ENCODE measurements around the gene PLD5. TPM values are rescaled to one million over a fixed set of nuclear protein-coding genes. Genes with fewer than 3 reads are reported as not detected.
"Not testable (repeated sequence)": the region's sequence is repeated elsewhere in the genome, so short reads cannot be mapped to it uniquely, and the experiment has no call there.

PLD5 gene
- total RNA-seq, 1 experiment from 2014 or later, result not detected

- no peak for DNase-seq
- BruUV-seq (replicated peaks), result no TSS peak
- CTCF ChIA-PET, result no interaction called here
Measured at GRCh38 chr1:242391896-242392295, 132.6 kb downstream of the PLD5 start.

GRCh38 chr1:242376121-242376520 is 148.4 kb downstream of the PLD5 start:
- H3K27ac ChIP-seq (ENCODE audit: low read length); H3K9me2 ChIP-seq (replicated peaks; ENCODE audit: low read length); H4K20me1 ChIP-seq (ENCODE audit: low read length); H3K9ac ChIP-seq (ENCODE audit: low read length); H3K79me2 ChIP-seq (ENCODE audit: low read length); H3K4me2 ChIP-seq (ENCODE audit: low read length); DNase-seq; H3K36me3 ChIP-seq (ENCODE audit: low read depth, low read length); H3K9me3 ChIP-seq (ENCODE audit: low read length); H2AFZ ChIP-seq (ENCODE audit: low read length); ATAC-seq; POLR2A ChIA-PET (ENCODE audit: unreplicated experiment); intact Hi-C loops (cut with micrococcal nuclease); CTCF ChIA-PET; H3K4me3 ChIP-seq (ENCODE audit: low read length); H3K4me1 ChIP-seq (ENCODE audit: insufficient read depth, low read length); H3F3A ChIP-seq (ENCODE audit: low read length, unreplicated experiment); BruUV-seq (replicated peaks): not testable (repeated sequence)
- H3K27me3 ChIP-seq (ENCODE audit: low read length), result peaks cover 11% of the 10 kb centered on the region

More at GRCh38 chr1:242391896-242392295, 132.6 kb downstream of the PLD5 start:
- Histone ChIP-seq H3K4me3 (ENCODE audit: low read length) (no peak overlapping the region), H3K27ac (ENCODE audit: low read length) (no peak overlapping the region), H4K20me1 (ENCODE audit: low read length) (no peaks in the 10 kb centered on the region), H3K4me1 (ENCODE audit: insufficient read depth, low read length) (no peaks in the 10 kb centered on the region), H3K36me3 (ENCODE audit: low read depth, low read length) (no peaks in the 10 kb centered on the region), H3K4me2 (ENCODE audit: low read length) (no peak overlapping the region), H3K9me3 (ENCODE audit: low read length) (0 out of 2 replicates have a peak, but pooled peaks cover 4% of the 10 kb centered on the region), H3K27me3 (ENCODE audit: low read length) (peaks cover 13% of the 10 kb centered on the region), H2AFZ (ENCODE audit: low read length) (no peak overlapping the region), H3K9ac (ENCODE audit: low read length) (no peak overlapping the region), H3F3A (ENCODE audit: low read length, unreplicated experiment) (no peaks in the 10 kb centered on the region), H3K9me2 (replicated peaks; ENCODE audit: low read length) (no peaks in the 10 kb centered on the region), H3K79me2 (ENCODE audit: low read length) (no peaks in the 10 kb centered on the region)
- no peak for ATAC-seq
- POLR2A ChIA-PET (ENCODE audit: unreplicated experiment), result no interaction called here
- no peak for TF ChIP-seq EZH2 (IDR thresholded peaks at IDR 0.05; ENCODE audit: low read length, unreplicated experiment)
- no peak for TF ChIP-seq CTCF (conservative IDR thresholded peaks at IDR 0.05; ENCODE audit: low read depth, low read length)
- no peak for TF ChIP-seq EZH2phosphoT487 (IDR thresholded peaks at IDR 0.05; ENCODE audit: borderline replicate concordance, low read length)
- intact Hi-C loops (cut with micrococcal nuclease), result no loop called here

DNA sequence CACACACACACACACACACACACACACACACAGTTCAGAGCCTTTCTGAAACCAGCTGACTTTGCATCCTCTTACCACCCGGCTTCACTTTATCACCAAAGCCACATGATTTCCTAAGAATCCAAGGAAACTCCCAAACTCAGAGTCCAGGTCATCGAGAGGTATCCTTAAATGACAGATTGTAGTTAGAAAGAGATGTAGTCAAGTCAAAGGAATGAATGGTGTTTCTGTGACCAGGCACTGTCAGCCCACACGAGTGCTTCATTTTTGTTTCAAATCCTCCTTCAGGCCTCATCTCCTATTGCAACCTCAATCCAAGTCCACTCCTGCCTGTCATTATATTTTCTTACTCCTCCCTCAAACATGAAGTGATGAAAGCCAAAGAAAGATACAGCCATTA is 174.1 kb downstream of the PLD5 start:
- H3K9me3 ChIP-seq (ENCODE audit: low read length); POLR2A ChIA-PET (ENCODE audit: unreplicated experiment); H3K27ac ChIP-seq (ENCODE audit: low read length); H3K9ac ChIP-seq (ENCODE audit: low read length); CTCF ChIA-PET; H3K4me3 ChIP-seq (ENCODE audit: low read length); H3K4me1 ChIP-seq (ENCODE audit: insufficient read depth, low read length); H3F3A ChIP-seq (ENCODE audit: low read length, unreplicated experiment); DNase-seq; intact Hi-C loops (cut with micrococcal nuclease); H4K20me1 ChIP-seq (ENCODE audit: low read length); H3K27me3 ChIP-seq (ENCODE audit: low read length); H3K79me2 ChIP-seq (ENCODE audit: low read length); H3K4me2 ChIP-seq (ENCODE audit: low read length); BruUV-seq (replicated peaks); H3K36me3 ChIP-seq (ENCODE audit: low read depth, low read length); H3K9me2 ChIP-seq (replicated peaks; ENCODE audit: low read length); H2AFZ ChIP-seq (ENCODE audit: low read length); ATAC-seq: not testable (repeated sequence)

GRCh38 chr1:242349636-242350035 is 174.9 kb downstream of the PLD5 start:
- POLR2A ChIA-PET (ENCODE audit: unreplicated experiment), result no interaction called here
- no peak overlapping the region for H2AFZ ChIP-seq (ENCODE audit: low read length)
- no peak overlapping the region for H3K4me2 ChIP-seq (ENCODE audit: low read length)
- BruUV-seq (replicated peaks), result no TSS peak
- H3K79me2 ChIP-seq (ENCODE audit: low read length), result no peaks in the 10 kb centered on the region
- no peak overlapping the region for H3K9ac ChIP-seq (ENCODE audit: low read length)
- no peak for ATAC-seq
- no peaks in the 10 kb centered on the region for H3K36me3 ChIP-seq (ENCODE audit: low read depth, low read length)
- no peaks in the 10 kb centered on the region for H4K20me1 ChIP-seq (ENCODE audit: low read length)
- intact Hi-C loops (cut with micrococcal nuclease), result no loop called here
- no peaks in the 10 kb centered on the region for H3K9me3 ChIP-seq (ENCODE audit: low read length)
- no peak overlapping the region for H3K4me3 ChIP-seq (ENCODE audit: low read length)
- no peaks in the 10 kb centered on the region for H3K9me2 ChIP-seq (replicated peaks; ENCODE audit: low read length)
- H3K27ac ChIP-seq (ENCODE audit: low read length), result no peak overlapping the region
- DNase-seq, result no peak
- no peaks in the 10 kb centered on the region for H3F3A ChIP-seq (ENCODE audit: low read length, unreplicated experiment)
- TF ChIP-seq EZH2 (IDR thresholded peaks at IDR 0.05; ENCODE audit: low read length, unreplicated experiment), result no peak
- no peak for TF ChIP-seq CTCF (conservative IDR thresholded peaks at IDR 0.05; ENCODE audit: low read depth, low read length)
- TF ChIP-seq EZH2phosphoT487 (IDR thresholded peaks at IDR 0.05; ENCODE audit: borderline replicate concordance, low read length), result no peak
- no peaks in the 10 kb centered on the region for H3K4me1 ChIP-seq (ENCODE audit: insufficient read depth, low read length)
- no peaks in the 10 kb centered on the region for H3K27me3 ChIP-seq (ENCODE audit: low read length)
- CTCF ChIA-PET, result no interaction called here

DNA sequence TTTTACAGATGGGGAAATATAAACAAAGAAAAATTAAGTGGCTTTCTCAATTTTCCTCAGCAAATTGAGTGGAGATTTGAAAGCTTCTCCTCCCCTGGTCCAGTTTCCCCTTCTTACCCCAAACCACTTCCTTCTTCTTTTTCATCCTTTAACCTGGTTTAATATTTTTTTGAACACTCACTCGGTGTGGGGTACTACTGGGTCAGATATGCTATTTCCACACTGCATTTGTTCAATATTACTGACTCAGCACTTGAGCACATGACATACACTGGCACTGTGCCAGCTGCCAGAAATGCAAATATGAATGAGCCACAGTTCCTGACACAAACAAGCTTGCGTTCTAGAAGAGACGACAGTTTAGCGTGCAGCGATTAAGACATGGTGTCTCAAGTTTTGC is 193.6 kb downstream of the PLD5 start:
- H3K4me2 ChIP-seq (ENCODE audit: low read length); H4K20me1 ChIP-seq (ENCODE audit: low read length); H3K27ac ChIP-seq (ENCODE audit: low read length); POLR2A ChIA-PET (ENCODE audit: unreplicated experiment); CTCF ChIA-PET; intact Hi-C loops (cut with micrococcal nuclease); H3K9me2 ChIP-seq (replicated peaks; ENCODE audit: low read length); H3K9ac ChIP-seq (ENCODE audit: low read length); H3K36me3 ChIP-seq (ENCODE audit: low read depth, low read length); ATAC-seq; H3F3A ChIP-seq (ENCODE audit: low read length, unreplicated experiment); BruUV-seq (replicated peaks); H3K79me2 ChIP-seq (ENCODE audit: low read length); H2AFZ ChIP-seq (ENCODE audit: low read length); H3K9me3 ChIP-seq (ENCODE audit: low read length); H3K4me3 ChIP-seq (ENCODE audit: low read length); DNase-seq; H3K4me1 ChIP-seq (ENCODE audit: insufficient read depth, low read length); H3K27me3 ChIP-seq (ENCODE audit: low read length): not testable (repeated sequence)

All from PC-3 (cell line).